Right ventricle myocardium superior (tissue), 1 donor: Measurements from ENCODE around the gene ERGIC2. TPM values are rescaled to one million over a fixed set of nuclear protein-coding genes. Genes with fewer than 3 reads are reported as not detected.
"Not testable (repeated sequence)": the region's sequence is repeated elsewhere in the genome, so short reads cannot be mapped to it uniquely, and the experiment has no call there.

Experiments
- ATAC-seq: fragments of 200-7000 bp; cut with Tn5 transposase; one replicate; pipeline ENCODE4 v1.9.1; 2020; ENCODE audit warnings: mild to moderate bottlenecking; ENCODE audit not compliant: poor library complexity
- DNase-seq: peaks from one replicate; pipeline ENCODE4 v3.0.0-alpha.2; 2020
- intact Hi-C: fragments of 100-400 bp; cut with DNase I; formaldehyde crosslinking; loops from one replicate; pipeline ENCODE4 v1.11.2; 2022
- long read RNA-seq: library from polyadenylated mRNA; unstranded; transcript quantifications from one replicate; pipeline ENCODE4 v2.0.0, GENCODE V29; 2021
- total RNA-seq: library from RNA; stranded (reverse); fragmentation: NEBNext Ultra II Directional; extraction: Animal tissue kit (Norgen Biotek cat#: 25700); gene quantifications from one replicate; pipeline ENCODE4 v1.2.1, GENCODE V29; 2021
- donor health status: DM: no; HTN: yes; CAD: no; lungs with severe emphysema.

ERGIC2 gene
- total RNA-seq, result 72.4 TPM
- long read RNA-seq, full-length matches to known transcripts, result 110 of 120 reads
- long read RNA-seq, partial matches to known transcripts, result 3 of 120 reads
- long read RNA-seq, other reads (novel, unspliced or antisense), result 7 of 120 reads

GRCh38 chr12:29380536-29381523, at the start of gene ERGIC2:
TSS of gene ERGIC2 (minus strand) at chr12:29381172. CDS start at chr12:29371633, 9,539 bp downstream.
- ATAC-seq (peak; percentile 99), DNase-seq (peak; percentile 92)
- intact Hi-C loops, result no loop called here

- no peak for ATAC-seq
- intact Hi-C loops, result no loop called here
- DNase-seq, result no peak
These were observed 49.7 kb upstream of the ERGIC2 start for GRCh38 chr12:29430716-29431044.

- intact Hi-C loops, result no loop called here
- ATAC-seq, result no peak
- no peak for DNase-seq
These were observed 49.2 kb upstream of the ERGIC2 start for GRCh38 chr12:29429999-29430715.

GRCh38 chr12:29428633-29429032, 47.7 kb upstream of the ERGIC2 start:
- DNase-seq, result no peak
- peak; percentile 43 for ATAC-seq
- intact Hi-C loops, result no loop called here

- peak; percentile 53 for ATAC-seq
- DNase-seq, result no peak
- intact Hi-C loops, result no loop called here
These were observed 47.0 kb upstream of the ERGIC2 start for GRCh38 chr12:29427964-29428363.

GRCh38 chr12:29426498-29426897, 45.5 kb upstream of the ERGIC2 start:
- ATAC-seq (no peak), DNase-seq (no peak)
- intact Hi-C loops, result no loop called here

GRCh38 chr12:29425722-29426121, 44.8 kb upstream of the ERGIC2 start:
- DNase-seq, result no peak
- ATAC-seq, result no peak
- intact Hi-C loops, result no loop called here

GRCh38 chr12:29416748-29417147, 35.8 kb upstream of the ERGIC2 start:
- DNase-seq (no peak), ATAC-seq (no peak)
- intact Hi-C loops, result no loop called here

- DNase-seq, result no peak
- no peak for ATAC-seq
- intact Hi-C loops, result no loop called here
These were observed 34.1 kb upstream of the ERGIC2 start for GRCh38 chr12:29415111-29415510.

- DNase-seq, result no peak
- ATAC-seq, result no peak
- intact Hi-C loops, result no loop called here
These were observed 33.4 kb upstream of the ERGIC2 start for GRCh38 chr12:29414368-29414767.

GRCh38 chr12:29405561-29405960, 24.6 kb upstream of the ERGIC2 start:
- intact Hi-C loops, result no loop called here

GRCh38 chr12:29403991-29404390, 23.0 kb upstream of the ERGIC2 start:
- ATAC-seq (no peak), DNase-seq (no peak)
- intact Hi-C loops, result no loop called here

More at GRCh38 chr12:29405561-29405960, 24.6 kb upstream of the ERGIC2 start:
- no peak for DNase-seq
- no peak for ATAC-seq

- no peak for ATAC-seq
- intact Hi-C loops, result no loop called here
These were observed 21.5 kb upstream of the ERGIC2 start for GRCh38 chr12:29402437-29402836.

GRCh38 chr12:29398495-29398894, 17.5 kb upstream of the ERGIC2 start:
- intact Hi-C loops, result no loop called here
- DNase-seq (no peak), ATAC-seq (no peak)

More at GRCh38 chr12:29402437-29402836, 21.5 kb upstream of the ERGIC2 start:
- no peak for DNase-seq

- no peak for DNase-seq
- intact Hi-C loops, result no loop called here
- no peak for ATAC-seq
These were observed 15.8 kb upstream of the ERGIC2 start for GRCh38 chr12:29396774-29397173.

GRCh38 chr12:29395356-29395755, 14.4 kb upstream of the ERGIC2 start:
- no peak for DNase-seq
- ATAC-seq, result no peak
- intact Hi-C loops, result no loop called here

GRCh38 chr12:29390419-29390818, 9.4 kb upstream of the ERGIC2 start:
- intact Hi-C loops, DNase-seq, ATAC-seq: not testable (repeated sequence)

- ATAC-seq, result no peak
- intact Hi-C loops, result no loop called here
- DNase-seq, result no peak
These were observed 8.4 kb upstream of the ERGIC2 start for GRCh38 chr12:29389295-29389919.

- ATAC-seq, DNase-seq, intact Hi-C loops: not testable (repeated sequence)
These were observed 5.2 kb upstream of the ERGIC2 start for GRCh38 chr12:29386084-29386680.
